Right hindlimb (tissue), 1 donor: ENCODE results near the gene BSG.
"Not testable (repeated sequence)": the region's sequence is repeated elsewhere in the genome, so short reads cannot be mapped to it uniquely, and the experiment has no call there.

Experiments
- DNase-seq: peaks from one replicate; pipeline ENCODE4 v3.0.0-alpha.2; 2018

The BSG gene

GRCh38 chr19:572743-573518 lies 535 bp downstream of the BSG start:
- DNase-seq = peak; percentile 69

- peak; percentile 22 for DNase-seq
Observed at GRCh38 chr19:573519-573825, 1.1 kb downstream of the BSG start.

GRCh38 chr19:574658-575526 lies 2.5 kb downstream of the BSG start:
- DNase-seq = peak; percentile 37

GRCh38 chr19:575527-576506 lies 3.4 kb downstream of the BSG start:
- DNase-seq = peak; percentile 57

GRCh38 chr19:576768-577438 lies 4.5 kb downstream of the BSG start:
- peak; percentile 15 for DNase-seq

GRCh38 chr19:577439-578392 lies 5.3 kb downstream of the BSG start:
- DNase-seq = peak; percentile 19

GRCh38 chr19:579111-579841 lies 6.9 kb downstream of the BSG start:
- no peak for DNase-seq

- no peak for DNase-seq
Observed at GRCh38 chr19:579842-580155, 7.4 kb downstream of the BSG start.

GRCh38 chr19:580274-580835 lies 8.0 kb downstream of the BSG start:
- no peak for DNase-seq

GRCh38 chr19:581399-582111 lies 9.2 kb downstream of the BSG start:
- DNase-seq = peak; percentile 9

- peak; percentile 14 for DNase-seq
Observed at GRCh38 chr19:582497-583197, 10.3 kb downstream of the BSG start.

GRCh38 chr19:583198-583967 lies 11.0 kb downstream of the BSG start:
- peak; percentile 20 for DNase-seq

- DNase-seq = no peak
Observed at GRCh38 chr19:583968-584239, 11.5 kb downstream of the BSG start.

- peak; percentile 68 for DNase-seq
Observed at GRCh38 chr19:584240-585001, 12.0 kb downstream of the BSG start.

- DNase-seq = not testable (repeated sequence)
Observed at GRCh38 chr19:585146-585545, 12.8 kb downstream of the BSG start.

- no peak for DNase-seq
Observed at GRCh38 chr19:585551-586110, 13.2 kb downstream of the BSG start.

- peak; percentile 76 for DNase-seq
Observed at GRCh38 chr19:588093-588740, 15.8 kb downstream of the BSG start.
